ENCODE results near the gene CPSF4.

CPSF4 gene

DNA sequence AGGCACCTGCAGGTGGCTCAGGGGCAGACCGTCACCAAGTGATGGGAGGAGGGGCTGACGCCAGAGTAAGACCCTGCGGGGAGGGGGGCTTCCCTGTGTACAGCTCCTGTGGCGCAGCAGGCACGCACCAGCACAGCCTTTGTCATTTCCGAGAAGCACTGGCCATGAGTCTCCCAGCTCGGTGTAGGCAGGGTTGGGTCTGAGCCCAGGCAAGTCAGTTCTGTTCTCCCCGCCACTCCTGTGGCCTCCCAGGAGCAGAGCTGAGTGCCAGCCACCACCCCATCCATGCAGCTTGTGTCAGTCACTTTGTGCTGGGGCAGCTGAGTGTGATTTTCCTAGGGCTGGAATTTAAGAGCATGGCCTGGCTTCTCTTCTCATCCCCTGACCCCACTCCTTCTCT is 13.2 kb downstream of the CPSF4 start:
- Mint-ChIP-seq H3K36me3 (ENCODE audit: low read depth) (peaks cover 36% of the 10 kb centered on the region), H3K9me3 (no peaks in the 10 kb centered on the region), H3K27ac (no peak overlapping the region), H3K27me3 (ENCODE audit: low read depth) (no peaks in the 10 kb centered on the region), H3K4me1 (ENCODE audit: low read depth) (no peaks in the 10 kb centered on the region), H3K4me3 (no peak overlapping the region)

- Mint-ChIP-seq H3K4me1 (ENCODE audit: low read depth) (no peaks in the 10 kb centered on the region), H3K36me3 (ENCODE audit: low read depth) (peaks cover 36% of the 10 kb centered on the region), H3K9me3 (no peaks in the 10 kb centered on the region), H3K27me3 (ENCODE audit: low read depth) (no peaks in the 10 kb centered on the region), H3K4me3 (no peak overlapping the region), H3K27ac (no peak overlapping the region)
Measured at GRCh38 chr7:99452541-99452940, 13.8 kb downstream of the CPSF4 start.

GRCh38 chr7:99453105-99453504 is 14.4 kb downstream of the CPSF4 start:
- no peaks in the 10 kb centered on the region for H3K27me3 Mint-ChIP-seq (ENCODE audit: low read depth)
- H3K4me1 Mint-ChIP-seq (ENCODE audit: low read depth), result no peaks in the 10 kb centered on the region
- H3K36me3 Mint-ChIP-seq (ENCODE audit: low read depth), result peaks cover 33% of the 10 kb centered on the region
- H3K9me3 Mint-ChIP-seq, result no peaks in the 10 kb centered on the region
- no peak overlapping the region for H3K27ac Mint-ChIP-seq
- no peak overlapping the region for H3K4me3 Mint-ChIP-seq

GRCh38 chr7:99455874-99456273 is 17.1 kb downstream of the CPSF4 start:
- Mint-ChIP-seq H3K4me1 (ENCODE audit: low read depth) (peaks cover 9% of the 10 kb centered on the region), H3K27ac (no peak overlapping the region), H3K27me3 (ENCODE audit: low read depth) (no peaks in the 10 kb centered on the region), H3K9me3 (no peaks in the 10 kb centered on the region), H3K36me3 (ENCODE audit: low read depth) (peaks cover 32% of the 10 kb centered on the region), H3K4me3 (no peak overlapping the region)

GRCh38 chr7:99456288-99456687 is 17.5 kb downstream of the CPSF4 start:
- peaks cover 12% of the 10 kb centered on the region for H3K4me1 Mint-ChIP-seq (ENCODE audit: low read depth)
- H3K36me3 Mint-ChIP-seq (ENCODE audit: low read depth), result peaks cover 28% of the 10 kb centered on the region
- no peaks in the 10 kb centered on the region for H3K9me3 Mint-ChIP-seq
- no peak overlapping the region for H3K27ac Mint-ChIP-seq
- no peak overlapping the region for H3K4me3 Mint-ChIP-seq
- no peaks in the 10 kb centered on the region for H3K27me3 Mint-ChIP-seq (ENCODE audit: low read depth)

DNA sequence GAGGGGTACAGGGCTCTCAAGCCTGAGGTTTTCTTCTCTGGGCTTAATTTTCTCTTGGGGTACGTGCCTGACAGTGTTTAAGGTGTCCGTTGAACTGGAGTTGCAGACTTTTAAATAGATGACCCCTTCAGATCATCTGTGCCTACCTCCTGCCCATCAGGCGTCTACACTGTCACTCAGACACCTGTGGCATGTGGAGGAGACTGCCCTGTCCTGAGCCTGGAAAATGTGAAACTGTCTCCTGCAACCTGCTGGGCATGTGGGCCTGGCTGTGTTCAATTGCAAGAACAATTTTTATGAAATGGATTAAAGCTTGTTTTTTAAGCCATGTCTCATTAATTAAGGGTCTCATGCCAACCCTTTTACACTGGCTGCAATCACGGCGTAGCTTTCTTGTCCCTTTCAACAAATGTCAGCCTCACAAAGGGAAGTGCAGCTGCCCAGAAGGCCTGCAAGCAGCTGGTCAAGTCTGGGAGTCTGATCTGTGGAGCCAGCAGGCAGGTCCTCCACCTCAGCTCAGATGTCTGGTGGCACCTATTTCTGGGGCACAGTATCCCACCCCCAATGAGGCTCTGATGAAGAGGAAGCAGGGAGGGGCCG is 18.4 kb downstream of the CPSF4 start:
- no peak overlapping the region for H3K4me3 Mint-ChIP-seq
- no peaks in the 10 kb centered on the region for H3K9me3 Mint-ChIP-seq
- peaks cover 13% of the 10 kb centered on the region for H3K4me1 Mint-ChIP-seq (ENCODE audit: low read depth)
- peaks cover 28% of the 10 kb centered on the region for H3K36me3 Mint-ChIP-seq (ENCODE audit: low read depth)
- H3K27ac Mint-ChIP-seq, result no peak overlapping the region
- no peaks in the 10 kb centered on the region for H3K27me3 Mint-ChIP-seq (ENCODE audit: low read depth)

GRCh38 chr7:99457650-99458493 is 19.1 kb downstream of the CPSF4 start:
- Mint-ChIP-seq H3K27ac (no peak overlapping the region), H3K9me3 (no peaks in the 10 kb centered on the region), H3K27me3 (ENCODE audit: low read depth) (no peaks in the 10 kb centered on the region), H3K36me3 (ENCODE audit: low read depth) (peaks cover 31% of the 10 kb centered on the region), H3K4me1 (ENCODE audit: low read depth) (peaks cover 13% of the 10 kb centered on the region), H3K4me3 (no peak overlapping the region)

DNA sequence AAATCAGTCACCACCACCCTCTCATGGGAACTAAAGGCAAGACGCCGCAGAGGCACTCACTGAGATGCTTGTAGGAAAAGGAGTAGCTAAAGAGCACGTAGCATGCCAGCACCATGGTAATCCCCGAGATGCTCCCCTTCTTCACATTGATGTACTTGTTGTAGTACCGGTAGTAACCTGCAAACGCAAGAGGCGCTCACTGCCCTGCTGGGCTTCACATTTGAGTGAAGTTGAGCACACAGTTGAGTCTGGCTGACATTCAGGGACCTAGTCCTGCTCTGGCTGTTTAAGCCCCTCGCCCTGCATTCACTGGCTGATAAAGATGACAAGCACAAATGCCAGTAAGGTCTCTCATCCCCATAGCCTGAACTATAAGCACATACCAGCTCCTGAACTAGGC is 20.3 kb downstream of the CPSF4 start:
- Mint-ChIP-seq H3K36me3 (ENCODE audit: low read depth) (peaks cover 29% of the 10 kb centered on the region), H3K27ac (no peak overlapping the region), H3K4me1 (ENCODE audit: low read depth) (peaks cover 16% of the 10 kb centered on the region), H3K27me3 (ENCODE audit: low read depth) (no peaks in the 10 kb centered on the region), H3K9me3 (no peaks in the 10 kb centered on the region), H3K4me3 (no peak overlapping the region)

GRCh38 chr7:99460651-99461050 is 21.9 kb downstream of the CPSF4 start:
- Mint-ChIP-seq H3K9me3 (no peaks in the 10 kb centered on the region), H3K4me3 (no peak overlapping the region), H3K36me3 (ENCODE audit: low read depth) (peaks cover 28% of the 10 kb centered on the region), H3K27me3 (ENCODE audit: low read depth) (no peaks in the 10 kb centered on the region), H3K4me1 (ENCODE audit: low read depth) (peaks cover 21% of the 10 kb centered on the region), H3K27ac (no peak overlapping the region)

DNA sequence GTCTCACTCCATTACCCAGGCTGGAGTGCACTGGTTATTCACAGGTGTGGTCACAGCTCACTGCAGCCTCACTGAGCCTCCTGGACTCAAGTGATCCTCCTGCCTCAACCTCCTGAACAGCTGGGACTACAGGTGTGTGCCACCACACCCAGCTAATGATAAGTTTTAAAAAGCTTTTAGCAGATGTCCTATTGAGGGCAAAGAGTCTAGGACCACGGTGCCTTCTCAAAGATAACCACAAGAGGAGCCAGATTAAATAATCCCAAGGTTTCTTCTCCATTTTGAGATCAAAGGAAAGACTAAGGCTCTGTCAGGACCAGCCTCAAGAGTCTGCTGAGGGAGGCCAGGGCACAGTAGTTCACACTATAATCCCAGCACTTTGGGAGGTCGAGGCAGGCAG is 22.5 kb downstream of the CPSF4 start:
- Mint-ChIP-seq H3K36me3 (ENCODE audit: low read depth) (peaks cover 31% of the 10 kb centered on the region), H3K4me1 (ENCODE audit: low read depth) (peaks cover 24% of the 10 kb centered on the region), H3K9me3 (no peaks in the 10 kb centered on the region), H3K4me3 (no peak overlapping the region), H3K27ac (no peak overlapping the region), H3K27me3 (ENCODE audit: low read depth) (no peaks in the 10 kb centered on the region)

GRCh38 chr7:99465421-99465768 is 26.7 kb downstream of the CPSF4 start:
- Mint-ChIP-seq H3K27ac (peak overlapping the region; percentile 92), H3K4me1 (ENCODE audit: low read depth) (peaks cover 24% of the 10 kb centered on the region), H3K36me3 (ENCODE audit: low read depth) (peaks cover 18% of the 10 kb centered on the region), H3K27me3 (ENCODE audit: low read depth) (peaks cover 3% of the 10 kb centered on the region), H3K4me3 (peak overlapping the region; percentile 96), H3K9me3 (no peaks in the 10 kb centered on the region)

- H3K4me3 Mint-ChIP-seq, result no peak overlapping the region
Measured at GRCh38 chr7:99468336-99468918, 29.7 kb downstream of the CPSF4 start.

DNA sequence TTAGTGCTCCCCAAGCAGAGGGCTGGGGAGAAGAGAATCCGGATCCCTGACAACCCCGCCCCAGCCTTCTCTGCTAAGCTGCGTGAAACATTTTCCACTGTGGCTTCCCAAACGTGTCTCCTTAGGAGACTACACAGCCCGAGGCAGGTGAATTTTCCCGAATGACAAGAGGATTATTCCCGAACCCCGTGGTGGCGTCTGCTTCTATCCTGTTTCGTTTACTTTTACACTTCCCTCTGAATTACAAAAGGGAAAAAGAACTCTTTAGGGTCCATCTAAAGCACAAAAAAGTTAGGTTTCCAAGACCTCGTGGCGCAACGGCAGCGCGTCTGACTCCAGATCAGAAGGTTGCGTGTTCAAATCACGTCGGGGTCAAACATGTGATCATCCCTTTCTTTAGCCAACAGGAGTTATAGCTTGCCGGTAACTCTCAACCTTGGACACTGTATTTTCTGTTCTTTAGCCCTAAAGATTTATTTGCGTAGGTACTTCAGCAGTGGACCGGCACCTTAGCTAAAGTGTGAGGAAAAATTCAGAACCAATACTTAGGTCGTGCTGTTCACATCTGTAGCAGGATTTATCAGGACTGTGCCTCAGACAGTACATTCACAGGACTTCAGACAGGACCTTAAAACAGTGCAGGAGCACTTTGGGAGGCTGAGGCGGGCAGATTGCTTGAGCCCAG is 30.8 kb downstream of the CPSF4 start:
- Mint-ChIP-seq H3K27ac (no peak overlapping the region), H3K9me3 (no peaks in the 10 kb centered on the region), H3K36me3 (ENCODE audit: low read depth) (peaks cover 11% of the 10 kb centered on the region), H3K27me3 (ENCODE audit: low read depth) (peaks cover 3% of the 10 kb centered on the region), H3K4me1 (ENCODE audit: low read depth) (peaks cover 21% of the 10 kb centered on the region), H3K4me3 (no peak overlapping the region)

More at GRCh38 chr7:99468336-99468918, 29.7 kb downstream of the CPSF4 start:
- Mint-ChIP-seq H3K36me3 (ENCODE audit: low read depth) (peaks cover 15% of the 10 kb centered on the region), H3K27me3 (ENCODE audit: low read depth) (peaks cover 3% of the 10 kb centered on the region), H3K9me3 (no peaks in the 10 kb centered on the region), H3K27ac (no peak overlapping the region), H3K4me1 (ENCODE audit: low read depth) (peaks cover 22% of the 10 kb centered on the region)

- no peaks in the 10 kb centered on the region for H3K9me3 Mint-ChIP-seq
- peaks cover 3% of the 10 kb centered on the region for H3K27me3 Mint-ChIP-seq (ENCODE audit: low read depth)
- peak within 1 kb of the TSS; percentile 92 for H3K27ac Mint-ChIP-seq
- H3K4me3 Mint-ChIP-seq, result peak within 1 kb of the TSS; percentile 96
- H3K4me1 Mint-ChIP-seq (ENCODE audit: low read depth), result peaks cover 24% of the 10 kb centered on the region
- peaks cover 13% of the 10 kb centered on the region for H3K36me3 Mint-ChIP-seq (ENCODE audit: low read depth)
Measured at GRCh38 chr7:99472561-99473314, 34.0 kb downstream of the CPSF4 start, which contains the start of gene ZNF789. TSS of gene ZNF789 (plus strand) at chr7:99472890. CDS start at chr7:99476457, 3,567 bp downstream.

Data from T-helper 1 cell treated with Interleukin-12 subunit alpha and Interleukin-12 subunit beta and Interleukin-4 antibody, amounts not matched to agents 30 μg/mL and 1 μg/mL, for 36 hours (primary cell).